Left lobe of liver (tissue), 2 donors: ENCODE data around the gene ETV6. TPM values are rescaled to one million over a fixed set of nuclear protein-coding genes. Genes with fewer than 3 reads are reported as not detected.

ENCODE experiments used
- ATAC-seq: fragments of 200-7000 bp; cut with Tn5 transposase; one replicate; pipeline ENCODE4 v1.9.1; 2020; ENCODE audit warnings: mild to moderate bottlenecking, moderate library complexity
- DNase-seq: peaks from one replicate; pipeline ENCODE4 v3.0.0-alpha.2; 2020; ENCODE audit warnings: low spot score
- total RNA-seq: library from RNA; stranded (reverse); gene quantifications from one replicate; pipeline ENCODE4 v1.2.1, GENCODE V29; 2021
- donor health status: DM: no; HTN: no; CAD: no; lungs with moderate emphysema.
- donor health status: DM: no; HTN: yes; CAD: no.

Gene ETV6
- total RNA-seq, 1 donor from 2014 or later, result 10.8 TPM

GRCh38 chr12:11838403-11838802, 188.9 kb downstream of the ETV6 start:
- ATAC-seq (peak; percentile 2), DNase-seq (no peak)

- peak; percentile 61 for ATAC-seq
- DNase-seq, result peak; percentile 55
Observed at GRCh38 chr12:11839091-11839641, 189.7 kb downstream of the ETV6 start.

DNA sequence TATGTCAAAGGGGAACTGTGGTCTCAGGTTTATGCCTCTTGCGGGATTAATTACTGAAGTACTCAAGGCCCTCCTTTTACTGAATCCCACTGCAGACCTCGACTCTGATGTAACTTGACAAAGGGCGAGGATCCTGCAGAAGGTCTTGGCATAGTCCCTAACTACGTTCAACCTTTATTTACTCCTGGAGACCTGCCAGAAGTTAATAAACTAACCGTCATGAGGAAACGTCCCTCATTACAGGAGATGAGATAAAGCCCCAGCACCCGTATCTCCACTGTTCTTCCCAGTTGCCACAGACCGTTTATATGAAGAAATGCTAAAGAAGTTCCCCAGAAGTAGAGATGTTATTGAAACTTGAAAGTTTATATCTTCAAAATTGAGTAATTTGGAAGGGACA, 190.9 kb downstream of the ETV6 start:
- DNase-seq (no peak), ATAC-seq (peak; percentile 74)

DNA sequence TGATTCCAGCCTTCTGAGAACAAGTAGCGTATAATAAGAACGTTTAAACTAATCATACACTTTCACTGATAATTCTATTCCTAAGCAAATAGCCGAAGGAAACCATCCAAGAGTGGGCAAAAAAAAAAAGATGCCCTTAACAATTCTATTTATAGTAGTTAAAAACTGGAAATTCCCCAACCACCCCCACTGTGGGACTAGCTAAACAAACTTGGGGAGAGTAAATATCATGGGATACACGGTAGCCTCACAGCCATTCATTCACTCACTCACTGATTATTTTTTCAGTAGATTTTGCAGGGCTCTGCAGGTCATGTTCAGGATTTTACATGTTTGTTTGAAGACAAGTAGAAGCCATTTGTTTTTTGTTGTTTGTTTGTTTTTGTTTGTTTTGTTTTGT, 197.0 kb downstream of the ETV6 start:
- DNase-seq (no peak), ATAC-seq (no peak)

GRCh38 chr12:11847539-11847938, 198.1 kb downstream of the ETV6 start:
- no peak for DNase-seq
- ATAC-seq, result no peak

DNA sequence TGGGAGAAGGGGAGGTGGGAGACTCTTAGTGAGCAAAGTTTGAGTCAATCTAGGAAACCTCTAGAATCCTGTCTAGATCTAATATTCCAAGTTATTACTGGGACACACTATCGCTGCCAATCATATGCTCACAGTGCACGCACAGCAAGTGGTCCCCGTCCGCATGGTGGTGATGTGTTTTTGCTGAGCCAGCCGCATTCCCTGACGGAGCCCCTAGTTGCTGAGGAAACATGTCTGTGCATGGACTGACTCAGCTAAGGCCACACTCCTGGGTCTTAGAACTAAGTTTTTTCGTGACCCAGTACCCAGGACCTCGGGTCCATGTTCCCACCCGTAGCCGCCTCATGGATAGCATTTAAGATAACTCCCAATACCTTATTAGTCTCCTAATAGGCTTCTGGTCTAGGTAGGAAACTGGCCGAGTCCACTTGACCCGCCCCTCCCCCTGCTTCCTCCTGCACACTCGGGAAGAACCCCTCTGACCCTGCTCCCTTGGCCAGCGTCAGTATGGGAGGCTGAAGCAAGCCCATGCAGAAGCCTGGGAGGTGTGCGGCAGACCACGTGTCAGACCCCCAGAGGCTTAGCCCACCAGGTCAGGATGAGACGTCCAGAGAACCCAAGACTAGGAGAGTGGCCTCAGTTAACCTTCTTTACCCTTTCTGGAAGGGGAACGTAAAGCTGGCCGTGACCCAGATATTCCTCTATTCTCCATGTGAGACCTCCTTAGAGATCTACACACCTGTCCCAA, 200.5 kb downstream of the ETV6 start:
- DNase-seq, result no peak
- ATAC-seq, result no peak

DNA sequence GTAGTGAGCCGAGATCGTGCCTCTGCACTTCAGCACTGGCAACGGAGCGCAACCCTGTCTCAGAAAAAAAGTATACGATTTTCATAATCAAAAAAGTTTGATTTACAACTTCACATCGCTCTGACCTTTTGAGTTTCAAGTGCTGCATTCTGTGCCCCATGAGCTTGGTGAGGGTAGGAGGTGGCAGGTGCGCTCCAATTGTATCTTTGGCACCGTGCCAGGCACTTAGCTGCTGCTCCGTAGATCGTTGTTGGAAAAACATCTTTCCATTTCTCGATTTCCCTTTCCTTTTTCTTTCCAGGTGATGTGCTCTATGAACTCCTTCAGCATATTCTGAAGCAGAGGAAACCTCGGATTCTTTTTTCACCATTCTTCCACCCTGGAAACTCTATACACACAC, 203.7 kb downstream of the ETV6 start:
- no peak for DNase-seq

DNA sequence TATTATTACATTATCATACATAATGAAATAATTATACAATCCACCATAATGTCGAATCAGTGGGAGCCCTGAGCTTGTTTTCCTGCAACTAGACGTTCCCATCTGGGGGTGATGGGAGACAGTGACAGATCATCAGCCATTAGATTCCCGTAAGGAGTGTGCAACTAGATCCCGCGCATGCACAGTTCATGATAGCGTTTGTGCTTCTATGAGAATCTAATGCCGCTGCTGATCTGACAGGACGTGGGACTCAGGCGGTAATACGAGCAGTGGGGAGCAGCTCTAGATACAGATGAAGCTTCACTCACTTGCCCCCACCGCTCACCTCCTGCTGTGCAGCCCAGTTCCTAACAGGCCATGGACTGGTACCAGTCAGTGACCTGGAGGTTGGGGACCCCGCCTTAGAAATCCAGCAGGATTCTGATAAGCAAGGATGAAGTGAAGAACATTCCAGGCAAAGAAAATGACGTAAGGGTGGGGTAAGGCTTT, 204.6 kb downstream of the ETV6 start:
- ATAC-seq, result no peak
- no peak for DNase-seq

More for the DNA sequence above, 203.7 kb downstream of the ETV6 start:
- no peak for ATAC-seq

DNA sequence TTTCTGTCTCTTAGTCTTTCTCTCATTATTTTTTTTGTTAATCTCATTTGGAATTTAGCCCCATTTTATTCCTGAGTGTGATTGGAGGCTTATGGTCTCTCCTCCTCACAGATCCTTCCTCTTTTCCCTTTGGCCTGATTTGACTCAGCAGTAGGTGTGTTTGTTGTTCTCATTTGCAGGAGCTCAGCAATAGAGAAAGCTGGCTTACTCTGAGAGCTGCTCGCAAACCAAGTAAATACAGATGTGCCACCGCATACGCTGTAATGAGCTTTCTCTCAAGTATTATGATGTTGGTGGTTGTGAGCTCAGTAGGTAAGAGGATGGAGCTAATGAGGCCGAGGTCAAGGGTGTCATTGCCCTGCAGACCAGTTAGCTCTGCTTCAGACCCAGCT, 206.5 kb downstream of the ETV6 start:
- no peak for DNase-seq
- ATAC-seq, result no peak

GRCh38 chr12:11856971-11857370, 207.5 kb downstream of the ETV6 start:
- DNase-seq, result no peak
- peak; percentile 12 for ATAC-seq

DNA sequence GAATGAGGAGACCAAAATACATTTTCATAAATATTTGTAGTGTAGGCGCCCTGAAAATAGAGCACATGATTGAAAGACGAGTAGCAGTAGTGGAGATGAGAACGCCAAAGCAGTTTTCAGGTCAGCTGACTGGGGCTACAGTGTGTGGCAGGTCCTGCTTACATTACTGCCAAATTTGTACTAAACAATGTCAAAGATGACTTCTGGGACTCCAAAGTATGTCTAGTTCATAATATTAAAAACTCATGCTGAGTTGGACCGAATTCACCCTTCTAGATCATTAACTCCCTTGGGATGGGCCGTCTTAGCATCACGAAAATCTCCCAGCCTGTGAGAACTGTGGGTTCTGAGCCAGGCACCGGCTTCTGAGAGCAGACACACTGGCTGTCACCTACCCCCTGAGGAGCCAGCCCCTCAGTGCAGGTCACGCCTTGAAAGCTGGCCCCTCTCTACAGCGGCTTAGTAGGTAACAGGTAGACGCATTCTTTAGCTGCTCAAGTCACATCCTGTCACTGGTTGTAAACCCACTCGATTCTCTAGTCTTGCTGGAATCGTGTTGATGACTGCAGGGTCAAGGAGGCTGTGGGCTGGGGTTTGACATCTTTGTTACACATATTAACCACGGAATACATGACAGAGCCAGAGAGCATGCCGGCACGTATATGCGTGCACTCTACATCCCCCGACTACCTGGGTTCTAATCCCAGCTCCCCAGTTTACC, 210.4 kb downstream of the ETV6 start:
- DNase-seq (no peak), ATAC-seq (no peak)

DNA sequence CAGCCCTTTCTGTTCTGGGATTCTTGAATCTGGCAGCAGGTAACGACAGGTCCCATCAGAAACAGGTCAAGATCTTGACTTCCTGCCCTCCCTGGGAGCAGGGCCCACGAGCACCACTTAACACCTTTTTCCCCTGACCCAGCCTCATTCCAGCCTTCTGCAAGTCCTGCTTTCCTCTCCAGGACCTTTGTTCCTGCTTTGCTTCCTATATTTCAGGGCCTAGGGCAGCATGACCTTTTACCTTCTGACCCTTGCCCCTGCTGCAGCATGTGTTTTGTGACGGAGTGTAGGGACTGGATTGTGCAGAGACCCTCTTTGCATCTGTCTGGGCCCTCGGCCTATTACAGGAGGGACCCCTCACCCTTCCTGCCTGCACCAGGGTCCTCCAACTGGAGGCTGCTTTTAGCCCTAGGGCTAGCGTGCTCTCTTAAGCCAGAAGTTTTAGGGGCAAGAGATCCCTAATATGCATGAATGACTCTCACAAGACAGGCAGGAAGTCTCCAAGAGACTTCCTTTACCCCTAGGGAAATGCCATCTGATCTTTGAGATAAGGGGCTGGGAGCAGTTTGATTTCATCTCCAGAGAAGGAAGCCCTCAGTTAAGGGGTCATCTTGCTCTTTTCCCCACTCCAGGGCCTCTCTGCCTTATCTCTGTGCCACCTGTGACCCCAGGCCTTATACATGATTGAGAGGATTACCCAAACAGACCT, 211.8 kb downstream of the ETV6 start:
- DNase-seq (no peak), ATAC-seq (peak; percentile 69)

DNA sequence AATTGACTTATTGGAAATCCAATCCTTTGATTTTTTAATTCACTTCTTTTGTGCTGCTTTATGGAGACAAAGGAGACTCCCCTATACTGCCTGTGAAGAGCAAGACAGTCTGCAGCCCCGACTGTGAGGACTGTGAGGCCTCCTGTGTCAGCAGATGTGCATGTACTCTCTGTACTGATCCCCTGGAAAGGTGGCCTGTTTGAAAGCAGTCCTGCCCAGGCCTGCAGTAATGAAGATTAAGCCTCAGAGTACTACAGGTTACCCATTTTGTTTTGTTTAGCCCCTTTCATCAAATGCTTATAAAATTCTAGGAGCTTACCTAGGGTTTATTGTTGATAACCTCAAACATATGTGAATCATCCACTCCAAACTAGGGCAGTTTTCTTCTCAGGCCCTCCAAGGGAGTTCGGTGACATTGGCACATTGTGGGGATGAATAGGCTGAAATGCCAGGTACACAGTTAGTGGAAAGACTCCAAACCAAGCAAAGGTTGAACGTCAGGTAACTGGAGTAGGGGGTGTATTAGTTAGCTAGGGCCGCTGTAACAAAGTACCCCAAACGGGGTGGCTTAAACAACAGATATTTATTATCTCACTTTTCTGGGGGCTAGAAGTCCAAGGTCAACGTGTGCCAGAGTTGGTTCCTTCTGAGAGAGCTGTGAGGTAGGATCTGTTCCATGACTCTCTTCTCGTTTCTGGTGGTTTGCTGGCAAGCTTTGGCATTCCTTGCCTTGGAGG, 212.6 kb downstream of the ETV6 start:
- DNase-seq (no peak), ATAC-seq (peak; percentile 25)

GRCh38 chr12:11862798-11863197, 213.3 kb downstream of the ETV6 start:
- peak; percentile 55 for ATAC-seq

GRCh38 chr12:11863478-11863906, 214.0 kb downstream of the ETV6 start:
- ATAC-seq (peak; percentile 19), DNase-seq (no peak)

More at GRCh38 chr12:11862798-11863197, 213.3 kb downstream of the ETV6 start:
- no peak for DNase-seq

GRCh38 chr12:11863988-11864387, 214.5 kb downstream of the ETV6 start:
- ATAC-seq (peak; percentile 52), DNase-seq (no peak)

- ATAC-seq, result no peak
- DNase-seq, result no peak
Observed at GRCh38 chr12:11865824-11866223, 216.3 kb downstream of the ETV6 start.

GRCh38 chr12:11868027-11868426, 218.6 kb downstream of the ETV6 start:
- ATAC-seq (no peak), DNase-seq (no peak)

DNA sequence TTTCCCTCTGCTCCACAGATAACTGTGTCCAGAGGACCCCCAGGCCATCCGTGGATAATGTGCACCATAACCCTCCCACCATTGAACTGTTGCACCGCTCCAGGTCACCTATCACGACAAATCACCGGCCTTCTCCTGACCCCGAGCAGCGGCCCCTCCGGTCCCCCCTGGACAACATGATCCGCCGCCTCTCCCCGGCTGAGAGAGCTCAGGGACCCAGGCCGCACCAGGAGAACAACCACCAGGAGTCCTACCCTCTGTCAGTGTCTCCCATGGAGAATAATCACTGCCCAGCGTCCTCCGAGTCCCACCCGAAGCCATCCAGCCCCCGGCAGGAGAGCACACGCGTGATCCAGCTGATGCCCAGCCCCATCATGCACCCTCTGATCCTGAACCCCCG, 219.9 kb downstream of the ETV6 start:
- no peak for DNase-seq
- no peak for ATAC-seq

- DNase-seq (no peak), ATAC-seq (no peak)
Observed at GRCh38 chr12:11870041-11870451, 220.6 kb downstream of the ETV6 start.

DNA sequence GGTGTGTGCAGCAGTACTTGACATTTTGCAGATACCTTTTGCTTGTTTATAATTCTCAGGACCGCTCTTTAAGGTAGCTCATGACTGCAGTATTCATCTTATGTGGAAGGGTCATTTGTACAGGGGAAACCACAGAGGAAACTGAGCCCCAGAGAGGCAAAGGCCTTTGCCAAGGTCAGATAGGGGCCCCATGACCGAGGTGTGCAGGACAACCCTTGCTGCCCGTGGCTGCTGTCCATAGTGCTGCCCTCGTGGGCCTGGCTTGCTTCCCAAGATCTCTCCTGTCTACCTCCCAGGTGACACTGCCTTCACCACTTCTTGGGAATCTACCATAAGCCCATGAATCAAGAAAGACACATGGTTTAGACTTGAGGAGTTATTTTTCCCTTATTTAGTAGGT, 222.6 kb downstream of the ETV6 start:
- ATAC-seq (peak; percentile 18), DNase-seq (no peak)
